ENCODE results near the gene SDHD.

The SDHD gene

DNA sequence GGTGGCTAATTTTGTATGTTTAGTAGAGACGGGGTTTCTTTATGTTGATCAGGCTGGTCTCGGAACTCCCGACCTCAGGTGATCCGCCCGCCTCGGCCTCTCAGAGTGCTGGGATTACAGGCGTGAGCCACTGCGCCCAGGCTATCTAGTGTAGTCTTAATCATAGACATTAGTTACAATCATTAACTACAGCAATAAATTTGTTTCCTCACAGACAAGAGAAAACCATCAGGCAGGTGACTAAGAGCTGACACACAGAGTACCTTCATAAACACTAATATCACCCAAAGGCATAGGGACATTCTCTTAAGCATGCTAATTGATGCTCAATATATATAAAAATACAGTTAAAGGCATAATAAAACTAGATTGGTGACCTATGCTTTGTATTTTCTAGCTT is 19.4 kb downstream of the SDHD start:
- DNase-seq, result no peak

DNA sequence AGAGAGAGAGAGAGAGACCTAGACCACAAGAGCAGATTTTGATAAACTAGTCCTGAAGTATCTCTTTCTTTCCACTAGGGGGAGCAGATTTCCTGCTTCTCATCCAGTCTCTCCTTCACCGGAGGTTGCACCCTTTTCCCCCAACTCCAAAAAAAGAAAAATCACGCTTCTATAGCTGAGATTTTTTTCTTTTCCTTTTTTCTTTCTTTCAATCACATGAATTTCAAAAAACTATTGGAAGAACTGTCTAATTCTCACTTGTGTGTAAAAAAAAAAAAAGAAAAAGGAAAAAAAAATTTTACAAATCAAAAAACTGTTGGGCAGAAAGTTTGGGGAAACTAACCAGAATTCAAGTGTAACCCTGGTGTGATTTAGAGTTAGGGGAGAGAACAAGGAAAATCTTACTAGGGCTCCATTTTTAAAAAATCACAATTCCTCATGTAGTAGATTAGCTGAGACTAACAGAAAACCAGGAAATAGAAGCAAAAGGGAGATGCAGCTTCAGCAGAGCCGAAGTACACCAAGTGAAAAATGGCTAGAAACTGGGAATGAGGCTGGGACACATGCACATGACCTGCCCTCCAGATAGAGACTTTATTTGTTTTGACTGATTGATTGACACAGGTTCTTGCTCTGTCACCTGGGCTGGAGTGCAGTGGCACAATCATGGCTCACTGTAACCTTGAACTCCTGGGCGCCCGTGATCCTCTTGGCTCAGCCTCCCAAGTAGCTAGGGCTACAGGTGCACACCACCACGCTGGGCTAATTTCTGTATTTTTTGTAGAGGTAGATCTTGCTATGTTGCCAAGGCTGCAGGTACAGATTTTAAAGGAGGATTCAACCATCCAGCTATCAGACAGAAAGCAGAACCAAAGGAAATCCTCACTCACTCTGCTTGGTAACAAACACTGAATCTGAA is 27.1 kb downstream of the SDHD start:
- no peak for DNase-seq

DNA sequence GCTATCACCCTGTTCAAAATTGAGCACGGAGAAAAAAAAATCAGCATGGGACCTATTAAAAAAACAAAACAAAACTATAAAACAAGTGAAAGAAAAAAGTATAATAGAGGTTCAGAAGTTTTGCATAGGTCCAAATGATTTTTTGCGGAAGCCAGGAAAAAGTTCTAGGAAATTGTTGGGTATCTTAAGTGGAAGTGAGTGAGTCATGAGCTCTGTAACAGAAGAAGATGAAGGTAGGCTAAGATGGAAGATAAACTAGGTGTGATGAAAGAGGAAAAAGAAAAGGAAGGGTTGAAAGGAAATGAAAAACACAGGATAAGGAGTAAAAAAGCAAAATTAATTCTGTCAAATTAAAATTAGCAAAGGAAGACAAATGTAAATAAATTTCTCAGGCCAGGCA is 27.8 kb downstream of the SDHD start:
- no peak for DNase-seq

DNA sequence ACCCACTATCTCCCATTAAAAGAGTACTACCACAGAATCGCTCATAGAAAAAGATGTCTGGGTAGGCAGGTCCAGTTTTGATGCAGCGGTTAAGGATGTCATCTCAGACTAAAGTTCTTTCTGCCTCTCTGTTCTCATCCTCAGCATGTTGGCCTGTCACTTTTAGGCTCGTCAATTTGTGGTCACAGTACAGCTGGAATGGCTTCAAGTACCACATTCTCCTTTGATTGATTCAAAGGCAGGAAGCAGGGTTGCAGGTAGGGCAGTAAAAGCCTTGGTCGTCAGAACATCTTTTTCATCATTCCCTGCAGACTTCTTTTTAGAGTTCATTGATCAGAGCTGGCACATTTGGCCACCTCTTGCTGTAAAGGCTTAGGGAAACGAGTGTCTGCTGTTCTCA is 28.7 kb downstream of the SDHD start:
- DNase-seq, result no peak

DNA sequence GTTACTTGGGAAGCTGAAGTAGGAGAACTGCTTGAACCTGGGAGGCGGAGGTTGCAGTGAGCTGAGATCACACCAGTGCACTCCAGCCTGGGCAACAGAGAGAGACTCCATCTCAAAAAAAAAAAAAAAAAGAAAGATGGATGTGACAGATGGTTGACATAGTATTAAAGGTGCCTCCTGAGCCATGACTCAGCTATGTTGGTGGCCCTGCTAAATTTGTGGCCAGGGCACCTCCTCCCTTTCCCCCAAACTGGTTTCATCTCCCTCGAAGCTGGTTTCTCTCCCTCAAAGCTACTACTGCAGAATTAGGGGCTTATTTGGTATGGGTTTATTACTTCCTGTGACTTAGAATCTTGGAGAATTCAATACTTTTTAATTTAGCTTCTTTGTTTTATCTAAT is 31.5 kb downstream of the SDHD start:
- DNase-seq, result no peak

DNA sequence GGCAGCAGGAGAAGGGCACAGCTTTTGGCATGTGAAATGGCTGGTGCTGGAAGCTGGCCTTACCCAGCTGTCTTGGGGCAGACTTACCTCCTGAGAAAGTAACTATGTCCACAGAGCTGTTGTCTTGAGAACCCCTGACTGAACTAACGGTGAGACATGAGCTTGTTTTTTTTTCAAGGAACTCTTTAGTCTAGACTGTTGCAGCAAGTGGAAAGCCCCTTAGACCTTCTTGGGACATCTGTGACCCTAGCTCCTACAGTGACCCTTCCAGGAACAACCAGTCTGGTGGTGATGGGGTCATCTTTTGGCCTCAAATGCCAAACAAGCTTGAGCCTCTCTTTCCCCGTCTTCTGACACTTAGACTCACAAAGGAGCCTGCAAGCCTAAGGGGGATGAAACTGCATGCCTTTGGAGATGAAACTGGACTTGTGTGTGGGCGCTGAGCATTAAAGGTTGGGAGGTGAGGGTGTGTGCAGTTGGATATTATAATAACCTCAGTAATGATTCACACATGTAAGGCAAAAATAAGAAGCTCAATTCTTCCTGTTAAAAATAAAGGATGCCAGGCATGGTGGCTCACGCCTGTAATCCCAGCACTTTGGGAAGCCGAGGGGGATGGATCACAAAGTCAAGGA is 35.4 kb downstream of the SDHD start:
- no peak for DNase-seq

DNA sequence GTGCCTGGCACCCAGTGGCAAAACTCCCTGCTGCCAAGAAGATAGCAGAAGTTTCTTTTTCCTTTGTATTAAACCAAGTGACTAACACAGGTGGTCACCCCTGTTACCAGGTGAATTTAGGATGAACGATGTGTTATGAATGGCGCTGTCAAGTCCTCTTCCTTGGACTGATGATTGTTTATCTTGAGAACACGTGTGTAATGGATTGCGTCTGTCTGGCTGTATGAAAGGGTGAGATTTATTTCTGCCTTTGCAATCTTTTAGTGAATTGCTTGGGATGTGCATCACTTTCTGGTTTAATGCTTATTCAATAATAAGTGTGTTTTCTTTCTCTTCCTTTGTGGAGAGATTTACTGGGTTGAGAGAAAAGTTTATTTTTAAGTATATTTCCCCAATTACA is 36.5 kb downstream of the SDHD start:
- DNase-seq, result no peak

DNA sequence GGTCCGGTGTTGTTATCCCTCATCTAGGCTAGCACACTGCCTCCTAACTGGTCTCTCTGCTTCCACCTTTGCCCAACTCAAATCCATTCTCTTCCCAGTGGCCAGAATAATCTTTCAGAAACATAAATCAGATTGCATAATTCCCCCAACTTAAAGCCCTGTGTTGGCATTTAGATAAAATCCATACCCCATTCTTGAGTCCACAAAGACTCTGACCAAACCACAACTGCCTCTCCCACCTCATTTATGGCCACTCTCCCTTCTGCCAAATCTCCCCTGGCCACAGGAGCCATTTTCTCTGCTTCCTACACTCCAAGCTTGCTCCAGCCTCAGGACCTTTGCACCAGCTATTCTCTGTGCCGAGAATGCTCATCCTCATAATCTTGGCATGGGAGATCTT is 40.4 kb downstream of the SDHD start:
- no peak for DNase-seq

DNA sequence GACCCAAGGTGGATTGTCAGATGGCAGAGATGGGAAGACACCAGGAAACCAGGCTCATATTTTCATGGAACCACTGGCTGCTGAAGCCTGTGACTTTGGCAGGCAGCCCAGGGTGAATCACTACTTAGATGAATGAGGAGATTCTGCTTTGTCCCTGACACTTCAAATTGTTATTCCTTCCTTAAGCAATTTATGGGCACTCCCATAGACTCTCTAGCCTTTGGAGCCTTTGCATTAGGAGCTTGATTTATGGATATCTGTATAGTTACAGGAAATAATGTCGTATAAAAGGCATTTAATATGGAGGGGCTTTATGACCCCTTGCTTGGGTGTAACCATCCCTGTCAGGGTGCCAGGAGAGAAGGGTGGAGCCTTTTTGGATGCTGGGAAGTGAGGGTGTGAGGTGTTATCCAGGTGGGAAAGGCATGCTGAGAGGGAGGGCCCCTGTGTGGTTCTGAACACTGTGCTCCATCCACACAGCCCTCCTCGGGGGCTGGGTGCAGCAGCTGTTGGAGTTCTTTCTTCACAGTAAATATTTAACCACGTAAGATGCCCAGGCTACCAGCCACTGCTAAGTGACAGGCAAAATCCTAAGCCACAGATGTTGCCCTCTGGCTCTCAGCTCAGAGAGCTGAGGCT is 41.9 kb downstream of the SDHD start:
- no peak for DNase-seq

DNA sequence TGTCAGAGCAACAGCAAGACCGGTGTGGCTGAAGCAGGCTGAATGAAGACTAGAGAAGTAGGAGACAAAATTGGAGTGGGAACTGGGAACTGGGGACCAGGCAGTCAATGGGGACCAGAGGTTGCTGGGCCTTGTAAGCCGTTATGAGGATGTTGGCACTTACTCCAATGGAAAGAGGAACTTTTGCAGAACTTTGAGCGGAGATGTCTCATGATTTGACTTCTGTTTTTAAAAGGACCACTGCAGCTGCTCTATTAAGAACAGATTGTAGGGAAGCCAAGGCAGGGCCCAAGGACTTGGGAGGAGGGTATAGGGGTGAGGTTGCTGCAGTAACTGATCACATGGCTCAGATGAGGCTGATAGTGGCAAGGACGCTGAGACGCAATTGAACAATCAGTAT is 43.0 kb downstream of the SDHD start:
- no peak for DNase-seq

DNA sequence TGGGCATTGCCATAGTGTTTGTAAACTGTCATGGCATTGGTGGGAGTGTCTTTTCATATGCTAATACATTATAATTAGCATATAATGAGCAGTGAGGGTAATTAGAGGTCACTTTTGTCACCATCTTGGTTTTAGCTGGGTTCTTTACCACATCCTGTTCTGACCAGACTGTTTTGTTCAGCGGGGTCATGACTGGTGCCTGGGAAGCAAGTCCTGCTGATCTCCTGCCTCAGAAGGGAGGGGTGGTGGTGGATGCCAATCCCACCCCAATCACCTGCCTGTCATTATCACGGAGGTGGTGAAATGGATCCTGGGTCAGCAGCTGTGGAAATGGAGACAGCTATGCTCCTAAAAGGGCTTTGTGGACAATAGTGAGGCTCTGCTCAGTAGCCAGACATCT is 46.1 kb downstream of the SDHD start:
- no peak for DNase-seq

DNA sequence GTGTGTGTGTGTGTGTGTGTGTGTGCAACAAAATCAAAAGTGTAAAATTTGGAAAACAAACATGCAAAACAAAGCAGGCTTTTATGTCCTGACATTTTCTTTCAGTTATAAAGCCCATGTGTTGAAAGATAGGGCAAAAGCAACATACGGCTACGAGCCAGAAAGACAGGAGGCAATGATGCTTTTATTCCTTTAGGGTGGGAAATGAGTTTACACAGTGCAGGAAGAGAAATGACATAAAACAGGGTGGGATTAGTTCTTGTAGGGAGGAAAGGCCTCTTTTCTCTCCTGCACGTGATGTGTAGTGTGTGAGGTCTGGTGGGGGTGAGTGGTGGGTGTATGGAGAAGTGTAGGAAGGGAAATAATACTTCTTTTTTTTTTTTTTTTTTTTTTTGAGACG is 47.8 kb downstream of the SDHD start:
- no peak for DNase-seq

DNA sequence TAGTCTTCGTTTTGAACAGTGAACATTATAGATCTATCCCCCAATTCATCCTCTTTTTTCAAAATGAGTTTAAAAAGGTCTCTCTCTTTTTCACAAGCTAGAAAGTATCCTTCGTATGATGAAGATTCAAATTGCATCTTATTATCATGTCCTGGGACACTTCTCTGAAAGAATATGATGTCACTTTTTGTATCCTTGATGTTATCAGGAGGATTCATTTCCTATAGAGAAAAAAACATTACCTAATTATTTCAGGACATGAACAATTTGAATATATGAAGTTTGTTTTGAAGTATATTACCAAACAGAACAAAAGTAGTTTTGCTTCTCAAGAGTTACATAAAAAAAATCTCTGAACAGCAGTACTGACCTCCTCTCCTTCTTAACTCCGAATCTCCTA is 56.9 kb downstream of the SDHD start:
- no peak for DNase-seq
